ENCODE results near the gene BLACAT1.

Gene BLACAT1

GRCh38 chr1:205456383-205456867 is 580 bp upstream of the BLACAT1 start:
- no peaks in the 10 kb centered on the region for H3K9me3 ChIP-seq (ENCODE audit: control insufficient read depth, low read length)
- H3K4me1 ChIP-seq (ENCODE audit: control insufficient read depth, insufficient read depth, low read length, poor library complexity, severe bottlenecking) = peaks cover 19% of the 10 kb centered on the region
- H3K27ac ChIP-seq (ENCODE audit: insufficient read depth, low read length, poor library complexity, severe bottlenecking) = no peak overlapping the region
- H3K4me3 ChIP-seq (ENCODE audit: insufficient read depth, low read depth, low read length, poor library complexity, severe bottlenecking) = peak overlapping the region; percentile 46
- peaks cover 50% of the 10 kb centered on the region for H3K27me3 ChIP-seq (replicated peaks; ENCODE audit: control insufficient read depth, insufficient read depth, low read length, poor library complexity, severe bottlenecking)
- no peak for DNase-seq
- no peaks in the 10 kb centered on the region for H3K36me3 ChIP-seq (ENCODE audit: control insufficient read depth, insufficient read depth, low read length)

DNA sequence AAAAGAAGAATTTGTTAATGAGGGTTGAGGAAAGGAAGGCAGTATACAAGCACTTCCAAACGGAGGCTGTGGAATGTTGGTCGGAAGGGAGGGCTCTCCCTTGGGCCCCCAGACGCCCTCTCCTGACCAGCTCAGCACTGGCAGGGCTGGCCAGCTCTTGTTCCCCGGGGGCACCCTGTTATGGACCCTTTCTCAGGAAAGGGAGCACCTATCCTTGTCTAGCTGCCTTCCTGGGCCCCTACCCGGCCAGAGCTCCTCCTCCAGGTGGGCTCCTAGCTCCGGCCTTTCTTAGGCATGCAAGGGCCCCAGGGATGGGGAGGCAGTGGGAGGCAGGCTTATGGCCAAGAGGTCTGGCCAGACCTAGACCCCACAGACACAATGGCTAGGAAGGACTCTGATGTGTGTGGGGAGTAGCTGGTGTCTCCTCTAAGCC is 926 bp downstream of the BLACAT1 start:
- H3K9me3 ChIP-seq (ENCODE audit: control insufficient read depth, low read length) = no peaks in the 10 kb centered on the region
- no peak for DNase-seq
- no peaks in the 10 kb centered on the region for H3K36me3 ChIP-seq (ENCODE audit: control insufficient read depth, insufficient read depth, low read length)
- H3K4me3 ChIP-seq (ENCODE audit: insufficient read depth, low read depth, low read length, poor library complexity, severe bottlenecking) = no peak overlapping the region
- peaks cover 19% of the 10 kb centered on the region for H3K4me1 ChIP-seq (ENCODE audit: control insufficient read depth, insufficient read depth, low read length, poor library complexity, severe bottlenecking)
- H3K27me3 ChIP-seq (replicated peaks; ENCODE audit: control insufficient read depth, insufficient read depth, low read length, poor library complexity, severe bottlenecking) = peaks cover 54% of the 10 kb centered on the region
- no peak overlapping the region for H3K27ac ChIP-seq (ENCODE audit: insufficient read depth, low read length, poor library complexity, severe bottlenecking)

DNA sequence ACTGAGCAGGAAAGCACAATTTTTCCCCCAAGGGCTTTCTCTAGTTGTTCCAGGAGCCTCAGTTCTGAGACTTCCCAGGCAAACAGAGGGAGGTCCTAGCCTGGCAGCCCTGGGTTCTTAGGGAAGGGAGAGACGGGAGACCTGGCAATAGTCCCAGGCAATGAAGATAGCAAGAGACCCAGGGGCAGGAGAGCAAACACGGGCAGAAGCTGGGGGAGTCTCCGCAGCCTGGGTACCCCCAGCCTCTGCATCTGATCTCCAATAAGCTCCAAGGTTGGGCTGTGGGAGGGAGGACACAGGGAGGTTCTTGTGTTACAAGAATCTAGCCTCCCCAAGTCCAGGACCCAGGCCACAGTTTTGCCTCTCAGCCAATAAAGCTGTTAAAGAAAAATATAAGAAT is 2.4 kb downstream of the BLACAT1 start:
- H3K27me3 ChIP-seq (replicated peaks; ENCODE audit: control insufficient read depth, insufficient read depth, low read length, poor library complexity, severe bottlenecking) = peaks cover 50% of the 10 kb centered on the region
- peaks cover 19% of the 10 kb centered on the region for H3K4me1 ChIP-seq (ENCODE audit: control insufficient read depth, insufficient read depth, low read length, poor library complexity, severe bottlenecking)
- H3K4me3 ChIP-seq (ENCODE audit: insufficient read depth, low read depth, low read length, poor library complexity, severe bottlenecking) = no peak overlapping the region
- no peaks in the 10 kb centered on the region for H3K9me3 ChIP-seq (ENCODE audit: control insufficient read depth, low read length)
- DNase-seq = no peak
- H3K36me3 ChIP-seq (ENCODE audit: control insufficient read depth, insufficient read depth, low read length) = no peaks in the 10 kb centered on the region
- no peak overlapping the region for H3K27ac ChIP-seq (ENCODE audit: insufficient read depth, low read length, poor library complexity, severe bottlenecking)

GRCh38 chr1:205452933-205453332 is 2.9 kb downstream of the BLACAT1 start:
- no peak overlapping the region for H3K27ac ChIP-seq (ENCODE audit: insufficient read depth, low read length, poor library complexity, severe bottlenecking)
- no peak for DNase-seq
- H3K36me3 ChIP-seq (ENCODE audit: control insufficient read depth, insufficient read depth, low read length) = no peaks in the 10 kb centered on the region
- peaks cover 19% of the 10 kb centered on the region for H3K4me1 ChIP-seq (ENCODE audit: control insufficient read depth, insufficient read depth, low read length, poor library complexity, severe bottlenecking)
- H3K4me3 ChIP-seq (ENCODE audit: insufficient read depth, low read depth, low read length, poor library complexity, severe bottlenecking) = no peak overlapping the region
- H3K27me3 ChIP-seq (replicated peaks; ENCODE audit: control insufficient read depth, insufficient read depth, low read length, poor library complexity, severe bottlenecking) = peaks cover 47% of the 10 kb centered on the region
- H3K9me3 ChIP-seq (ENCODE audit: control insufficient read depth, low read length) = no peaks in the 10 kb centered on the region

DNA sequence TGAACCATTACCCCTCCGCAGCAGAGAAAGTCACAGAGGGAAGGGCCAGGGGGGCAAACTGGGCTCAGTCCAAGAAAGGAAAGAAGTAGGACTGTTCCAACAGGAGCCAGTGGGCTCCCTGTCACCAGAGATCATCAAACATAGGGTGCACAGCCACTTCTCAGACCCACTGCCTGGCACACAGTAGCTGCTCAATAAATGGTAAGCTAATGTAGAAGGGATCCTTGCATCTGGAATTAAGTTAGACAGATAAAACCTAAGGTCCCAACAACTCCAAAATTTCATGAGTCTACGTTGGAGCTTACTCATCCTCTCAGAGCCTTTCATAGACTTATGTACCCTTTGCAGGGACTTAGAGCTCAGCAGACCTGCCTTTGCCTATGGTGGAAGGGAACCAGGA is 3.5 kb downstream of the BLACAT1 start:
- H3K27ac ChIP-seq (ENCODE audit: insufficient read depth, low read length, poor library complexity, severe bottlenecking) = no peak overlapping the region
- H3K36me3 ChIP-seq (ENCODE audit: control insufficient read depth, insufficient read depth, low read length) = no peaks in the 10 kb centered on the region
- no peak for DNase-seq
- H3K4me1 ChIP-seq (ENCODE audit: control insufficient read depth, insufficient read depth, low read length, poor library complexity, severe bottlenecking) = peaks cover 19% of the 10 kb centered on the region
- H3K9me3 ChIP-seq (ENCODE audit: control insufficient read depth, low read length) = no peaks in the 10 kb centered on the region
- no peak overlapping the region for H3K4me3 ChIP-seq (ENCODE audit: insufficient read depth, low read depth, low read length, poor library complexity, severe bottlenecking)
- peaks cover 41% of the 10 kb centered on the region for H3K27me3 ChIP-seq (replicated peaks; ENCODE audit: control insufficient read depth, insufficient read depth, low read length, poor library complexity, severe bottlenecking)

DNA sequence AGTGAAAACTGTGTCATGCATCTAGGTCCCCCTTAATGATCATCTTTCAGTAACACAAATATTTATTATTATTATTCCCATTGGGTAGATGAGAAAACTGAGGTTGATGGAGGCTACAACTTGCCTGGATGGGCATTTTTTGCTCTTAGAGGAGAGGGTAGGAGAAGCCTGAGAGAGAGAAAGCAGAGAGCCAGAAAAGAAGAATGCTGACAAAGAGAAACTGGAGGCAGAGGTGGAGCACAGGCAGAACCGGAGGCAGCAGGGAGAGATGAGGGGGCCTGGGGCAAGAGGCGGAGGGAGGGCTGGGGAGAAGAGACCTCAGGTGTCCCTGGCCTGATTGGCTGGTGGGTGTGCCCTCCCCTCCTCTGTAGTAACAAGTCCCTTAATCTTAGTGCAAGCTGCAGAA is 4.1 kb downstream of the BLACAT1 start:
- Histone ChIP-seq H3K9me3 (ENCODE audit: control insufficient read depth, low read length) (no peaks in the 10 kb centered on the region), H3K27me3 (replicated peaks; ENCODE audit: control insufficient read depth, insufficient read depth, low read length, poor library complexity, severe bottlenecking) (peaks cover 35% of the 10 kb centered on the region), H3K4me1 (ENCODE audit: control insufficient read depth, insufficient read depth, low read length, poor library complexity, severe bottlenecking) (peaks cover 17% of the 10 kb centered on the region), H3K36me3 (ENCODE audit: control insufficient read depth, insufficient read depth, low read length) (no peaks in the 10 kb centered on the region), H3K4me3 (ENCODE audit: insufficient read depth, low read depth, low read length, poor library complexity, severe bottlenecking) (no peak overlapping the region), H3K27ac (ENCODE audit: insufficient read depth, low read length, poor library complexity, severe bottlenecking) (no peak overlapping the region)
- DNase-seq = no peak

GRCh38 chr1:205451202-205451601 is 4.6 kb downstream of the BLACAT1 start:
- Histone ChIP-seq H3K27ac (ENCODE audit: insufficient read depth, low read length, poor library complexity, severe bottlenecking) (no peak overlapping the region), H3K9me3 (ENCODE audit: control insufficient read depth, low read length) (no peaks in the 10 kb centered on the region), H3K27me3 (replicated peaks; ENCODE audit: control insufficient read depth, insufficient read depth, low read length, poor library complexity, severe bottlenecking) (peaks cover 31% of the 10 kb centered on the region), H3K36me3 (ENCODE audit: control insufficient read depth, insufficient read depth, low read length) (no peaks in the 10 kb centered on the region), H3K4me1 (ENCODE audit: control insufficient read depth, insufficient read depth, low read length, poor library complexity, severe bottlenecking) (peaks cover 13% of the 10 kb centered on the region), H3K4me3 (ENCODE audit: insufficient read depth, low read depth, low read length, poor library complexity, severe bottlenecking) (no peak overlapping the region)
- DNase-seq = no peak

GRCh38 chr1:205450448-205450847 is 5.4 kb downstream of the BLACAT1 start:
- H3K27me3 ChIP-seq (replicated peaks; ENCODE audit: control insufficient read depth, insufficient read depth, low read length, poor library complexity, severe bottlenecking) = peaks cover 24% of the 10 kb centered on the region

DNA sequence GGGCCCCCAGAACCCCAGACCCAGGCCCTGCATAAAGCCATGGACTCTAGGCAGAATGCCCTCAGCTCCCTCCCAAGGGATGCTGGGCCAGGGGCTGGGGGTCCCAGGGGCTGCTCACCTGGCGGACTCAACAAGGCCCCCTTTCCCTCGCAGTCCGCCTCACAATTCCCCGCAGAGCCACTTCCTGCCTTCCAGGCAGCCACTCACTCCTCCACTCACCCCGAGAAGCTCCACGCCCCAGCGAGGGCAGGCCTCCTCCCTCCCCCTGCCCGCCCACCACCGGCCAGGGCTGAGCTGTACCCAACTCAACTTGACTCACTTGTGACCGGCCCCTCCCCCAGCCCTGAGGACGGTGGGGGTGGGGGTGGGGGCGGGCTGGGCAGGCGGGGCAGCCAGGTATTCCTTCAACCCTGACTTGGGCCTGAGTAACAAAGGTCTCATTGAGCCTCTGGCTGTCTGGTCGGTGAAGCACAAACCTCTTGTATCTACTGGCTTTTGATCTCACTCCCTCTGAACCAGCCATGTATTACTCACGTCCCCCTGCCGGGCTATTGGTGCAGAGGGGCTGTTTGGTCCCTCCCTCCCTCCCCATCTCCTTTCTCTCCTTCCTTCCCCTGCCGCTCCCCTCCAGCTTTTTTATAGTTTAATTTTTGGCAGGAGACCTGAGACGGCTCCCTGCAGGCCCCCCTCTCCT is 5.9 kb downstream of the BLACAT1 start:
- Histone ChIP-seq H3K27me3 (replicated peaks; ENCODE audit: control insufficient read depth, insufficient read depth, low read length, poor library complexity, severe bottlenecking) (peaks cover 19% of the 10 kb centered on the region), H3K36me3 (ENCODE audit: control insufficient read depth, insufficient read depth, low read length) (no peaks in the 10 kb centered on the region), H3K27ac (ENCODE audit: insufficient read depth, low read length, poor library complexity, severe bottlenecking) (no peak overlapping the region), H3K4me1 (ENCODE audit: control insufficient read depth, insufficient read depth, low read length, poor library complexity, severe bottlenecking) (no peaks in the 10 kb centered on the region), H3K9me3 (ENCODE audit: control insufficient read depth, low read length) (no peaks in the 10 kb centered on the region), H3K4me3 (ENCODE audit: insufficient read depth, low read depth, low read length, poor library complexity, severe bottlenecking) (no peak overlapping the region)
- DNase-seq = no peak

More at GRCh38 chr1:205450448-205450847, 5.4 kb downstream of the BLACAT1 start:
- H3K27ac ChIP-seq (ENCODE audit: insufficient read depth, low read length, poor library complexity, severe bottlenecking) = no peak overlapping the region
- no peaks in the 10 kb centered on the region for H3K36me3 ChIP-seq (ENCODE audit: control insufficient read depth, insufficient read depth, low read length)
- no peak for DNase-seq
- no peaks in the 10 kb centered on the region for H3K9me3 ChIP-seq (ENCODE audit: control insufficient read depth, low read length)
- H3K4me3 ChIP-seq (ENCODE audit: insufficient read depth, low read depth, low read length, poor library complexity, severe bottlenecking) = no peak overlapping the region
- peaks cover 5% of the 10 kb centered on the region for H3K4me1 ChIP-seq (ENCODE audit: control insufficient read depth, insufficient read depth, low read length, poor library complexity, severe bottlenecking)

DNA sequence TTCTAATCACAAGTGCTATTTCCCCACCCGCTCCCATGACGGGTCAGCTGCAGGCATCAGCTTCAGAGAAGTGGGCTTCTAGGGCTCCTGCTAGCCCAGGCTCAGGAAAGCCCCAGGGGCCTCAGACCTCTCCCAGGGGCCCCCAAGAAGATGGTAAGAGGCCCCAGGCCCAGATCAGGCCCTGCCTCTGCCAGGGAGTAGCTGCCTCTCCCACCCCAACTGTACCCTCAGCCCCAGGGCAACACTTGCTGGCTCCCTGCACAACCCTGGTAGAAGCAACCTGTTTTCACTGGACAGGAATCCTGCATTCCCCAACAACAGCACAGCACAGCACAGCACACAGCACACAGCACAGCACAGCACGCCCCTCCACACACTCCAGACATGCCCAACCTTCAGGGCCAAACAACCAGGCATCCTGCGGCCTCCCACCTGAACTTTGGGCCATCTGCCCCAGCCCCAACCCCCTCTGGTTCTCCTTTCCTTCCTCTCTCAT is 6.5 kb downstream of the BLACAT1 start:
- Histone ChIP-seq H3K27me3 (replicated peaks; ENCODE audit: control insufficient read depth, insufficient read depth, low read length, poor library complexity, severe bottlenecking) (peaks cover 13% of the 10 kb centered on the region), H3K4me3 (ENCODE audit: insufficient read depth, low read depth, low read length, poor library complexity, severe bottlenecking) (no peak overlapping the region), H3K9me3 (ENCODE audit: control insufficient read depth, low read length) (no peaks in the 10 kb centered on the region), H3K27ac (ENCODE audit: insufficient read depth, low read length, poor library complexity, severe bottlenecking) (no peak overlapping the region), H3K36me3 (ENCODE audit: control insufficient read depth, insufficient read depth, low read length) (no peaks in the 10 kb centered on the region), H3K4me1 (ENCODE audit: control insufficient read depth, insufficient read depth, low read length, poor library complexity, severe bottlenecking) (no peaks in the 10 kb centered on the region)
- DNase-seq = no peak

Measured in effector memory CD4-positive, alpha-beta T cell (primary cell).